ENCODE measurements around the gene PRAF2.

PRAF2 gene

DNA sequence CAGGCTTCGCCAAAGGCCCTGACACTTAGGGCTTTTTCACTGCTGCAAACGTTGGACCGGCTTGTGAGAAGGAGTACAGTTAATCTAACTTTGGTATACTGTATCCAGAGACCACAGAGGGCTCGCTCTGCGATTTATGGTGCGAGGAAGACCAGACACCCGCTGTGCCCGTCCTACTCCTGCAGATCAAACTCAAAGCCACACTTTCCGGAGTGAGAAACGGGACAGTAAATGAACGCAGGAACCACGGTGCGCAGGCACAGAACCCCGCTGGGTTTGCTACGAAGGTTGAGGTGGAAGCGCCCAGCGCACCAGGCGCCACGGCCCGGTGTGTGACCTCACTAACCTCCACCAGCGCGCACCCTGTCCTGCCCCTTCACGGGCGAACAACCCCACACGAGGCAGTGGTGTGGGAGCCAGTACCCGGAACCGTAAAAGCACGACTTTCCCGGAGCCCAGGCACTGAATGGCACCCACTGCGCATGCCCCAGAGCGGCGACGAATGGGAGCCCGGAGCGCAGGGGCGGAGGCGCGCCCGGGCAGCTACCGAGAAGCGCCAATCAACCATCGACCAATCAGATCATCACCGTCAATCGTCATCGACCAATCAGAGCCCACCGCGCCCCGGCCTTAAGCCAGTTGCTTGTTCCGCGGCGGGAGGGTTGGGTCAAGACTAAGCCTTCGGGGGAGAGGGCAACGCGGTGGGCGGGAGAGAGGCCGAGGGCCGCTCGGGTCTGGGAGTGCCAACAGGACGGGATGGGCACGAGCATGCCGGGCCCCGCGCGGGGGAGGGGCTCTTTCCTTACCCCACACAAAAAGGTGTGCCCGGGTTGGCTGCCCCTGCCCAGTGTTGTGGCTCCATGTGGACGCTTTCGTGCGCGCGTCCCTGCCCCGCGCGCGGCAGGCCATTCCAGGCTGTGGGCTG, 27.2 kb upstream of the PRAF2 start:
- TF ChIP-seq CTCF (IDR thresholded peaks at IDR 0.05), result no peak

- TF ChIP-seq CTCF (IDR thresholded peaks at IDR 0.05), result no peak
Measured at GRCh38 chrX:49096419-49096818, 22.6 kb upstream of the PRAF2 start.

- TF ChIP-seq CTCF (IDR thresholded peaks at IDR 0.05), result no peak
Measured at GRCh38 chrX:49089553-49089952, 15.8 kb upstream of the PRAF2 start.

- no peak for TF ChIP-seq CTCF (IDR thresholded peaks at IDR 0.05)
Measured at GRCh38 chrX:49082271-49082871, 8.6 kb upstream of the PRAF2 start.

GRCh38 chrX:49079489-49080428, 6.0 kb upstream of the PRAF2 start, which contains the start of gene WDR45:
TSS of gene WDR45 (minus strand) at chrX:49079887. CDS start at chrX:49078095, 1,792 bp downstream.
- no peak for TF ChIP-seq CTCF (IDR thresholded peaks at IDR 0.05)

GRCh38 chrX:49077941-49078340, 4.1 kb upstream of the PRAF2 start:
- no peak for TF ChIP-seq CTCF (IDR thresholded peaks at IDR 0.05)

GRCh38 chrX:49075347-49075746, 1.5 kb upstream of the PRAF2 start:
- no peak for TF ChIP-seq CTCF (IDR thresholded peaks at IDR 0.05)

Data from LNCAP (cell line).